Upper lobe of right lung (tissue), 1 donor: ENCODE data around the gene CRACDL. TPM values are rescaled to one million over a fixed set of nuclear protein-coding genes. Genes with fewer than 3 reads are reported as not detected.

Experiments used
- ATAC-seq: fragments of 200-7000 bp; cut with Tn5 transposase; one replicate; pipeline ENCODE4 v1.9.1; 2020; ENCODE audit warnings: mild to moderate bottlenecking, moderate library complexity
- DNase-seq: peaks from one replicate; pipeline ENCODE4 v3.0.0-alpha.2; 2020
- H3K27ac ChIP-seq: fragments of 200-600 bp; one replicate; pipeline ENCODE4 v1.8.0; 2022
- H3K27me3 ChIP-seq: fragments of 200-600 bp; one replicate; pipeline ENCODE4 v1.8.0; 2022; ENCODE audit warnings: mild to moderate bottlenecking
- H3K36me3 ChIP-seq: fragments of 200-600 bp; one replicate; pipeline ENCODE4 v1.8.0; 2022
- H3K4me1 ChIP-seq: fragments of 200-600 bp; one replicate; pipeline ENCODE4 v1.8.0; 2022
- H3K4me3 ChIP-seq: fragments of 200-600 bp; one replicate; pipeline ENCODE4 v1.8.0; 2022; ENCODE audit warnings: mild to moderate bottlenecking
- H3K9me3 ChIP-seq: fragments of 200-600 bp; one replicate; pipeline ENCODE4 v1.8.0; 2022
- CTCF ChIP-seq: fragments of 200-600 bp; IDR thresholded peaks from one replicate; pipeline ENCODE4 v1.8.0; 2022; ENCODE audit warnings: antibody characterized with exemption
- intact Hi-C: fragments of 100-400 bp; cut with DNase I; formaldehyde crosslinking; loops from one replicate; pipeline ENCODE4 v1.11.0; 2022
- total RNA-seq: library from RNA; stranded (reverse); fragmentation: NEBNext Ultra II Directional; extraction: Animal tissue kit (Norgen Biotek cat#: 25700); gene quantifications from one replicate; pipeline ENCODE4 v1.2.1, GENCODE V29; 2021
- donor health status: DM: no; HTN: yes; CAD: no; lungs with severe emphysema.

CRACDL gene
- total RNA-seq, 1 donor from 2014 or later: 33.3 TPM

- Histone ChIP-seq H3K4me1 (peaks cover 2% of the 10 kb centered on the region), H3K27me3 (peaks cover 26% of the 10 kb centered on the region), H3K36me3 (no peaks in the 10 kb centered on the region), H3K9me3 (no peaks in the 10 kb centered on the region), H3K27ac (no peak overlapping the region), H3K4me3 (no peak overlapping the region)
- intact Hi-C loops: no loop called here
- no peak for DNase-seq
- ATAC-seq: no peak
- no peak for TF ChIP-seq CTCF
These were observed 4.4 kb downstream of the CRACDL start for GRCh38 chr2:98931596-98931995.

- H3K9me3 ChIP-seq: no peaks in the 10 kb centered on the region
- H3K4me3 ChIP-seq: no peak overlapping the region
- DNase-seq (no peak), ATAC-seq (no peak)
- H3K27me3 ChIP-seq: peaks cover 13% of the 10 kb centered on the region
- H3K27ac ChIP-seq: no peak overlapping the region
- H3K36me3 ChIP-seq: no peaks in the 10 kb centered on the region
- intact Hi-C loops: no loop called here
- no peaks in the 10 kb centered on the region for H3K4me1 ChIP-seq
- no peak for TF ChIP-seq CTCF
These were observed 6.1 kb downstream of the CRACDL start for GRCh38 chr2:98929920-98930319.

- intact Hi-C loops: no loop called here
- no peaks in the 10 kb centered on the region for H3K4me1 ChIP-seq
- no peaks in the 10 kb centered on the region for H3K27me3 ChIP-seq
- H3K27ac ChIP-seq: no peak overlapping the region
- ATAC-seq: no peak
- H3K36me3 ChIP-seq: no peaks in the 10 kb centered on the region
- no peak for TF ChIP-seq CTCF
- no peak overlapping the region for H3K4me3 ChIP-seq
- H3K9me3 ChIP-seq: no peaks in the 10 kb centered on the region
- no peak for DNase-seq
These were observed 7.8 kb downstream of the CRACDL start for GRCh38 chr2:98928242-98928641.

GRCh38 chr2:98927027-98927426 is 9.0 kb downstream of the CRACDL start:
- intact Hi-C loops: no loop called here
- no peak for TF ChIP-seq CTCF
- no peaks in the 10 kb centered on the region for H3K9me3 ChIP-seq
- no peaks in the 10 kb centered on the region for H3K36me3 ChIP-seq
- no peaks in the 10 kb centered on the region for H3K4me1 ChIP-seq
- H3K4me3 ChIP-seq: no peak overlapping the region
- ATAC-seq: no peak
- DNase-seq: no peak
- no peak overlapping the region for H3K27ac ChIP-seq
- H3K27me3 ChIP-seq: no peaks in the 10 kb centered on the region

GRCh38 chr2:98926601-98927000 is 9.4 kb downstream of the CRACDL start:
- H3K9me3 ChIP-seq: no peaks in the 10 kb centered on the region
- intact Hi-C loops: no loop called here
- TF ChIP-seq CTCF: no peak
- H3K27ac ChIP-seq: no peak overlapping the region
- no peaks in the 10 kb centered on the region for H3K36me3 ChIP-seq
- ATAC-seq (no peak), DNase-seq (no peak)
- no peaks in the 10 kb centered on the region for H3K4me1 ChIP-seq
- no peaks in the 10 kb centered on the region for H3K27me3 ChIP-seq
- no peak overlapping the region for H3K4me3 ChIP-seq

GRCh38 chr2:98924910-98925309 is 11.1 kb downstream of the CRACDL start:
- Histone ChIP-seq H3K27ac (no peak overlapping the region), H3K27me3 (no peaks in the 10 kb centered on the region), H3K9me3 (no peaks in the 10 kb centered on the region), H3K4me3 (no peak overlapping the region), H3K36me3 (no peaks in the 10 kb centered on the region), H3K4me1 (no peaks in the 10 kb centered on the region)
- intact Hi-C loops: no loop called here
- TF ChIP-seq CTCF: no peak
- DNase-seq: no peak
- ATAC-seq: no peak
